Subcutaneous adipose tissue (tissue), 4 donors: ENCODE results near the gene DPP6. TPM values are rescaled to one million over a fixed set of nuclear protein-coding genes. Genes with fewer than 3 reads are reported as not detected.

Source experiments
- total RNA-seq, 4 donors: library from RNA; depleted of rRNA; stranded (reverse); fragments of >200 nt; gene quantifications; one replicate each; pipeline ENCODE4 v1.1.0, GENCODE V29; 2016
- TF ChIP-seq, protein P1 (sequence below): fragments of 450-650 bp; IDR thresholded peaks from one replicate; pipeline ENCODE4 v1.5.1; 2016; ENCODE audit warnings: low read depth, mild to moderate bottlenecking, control low read depth, antibody characterized with exemption, moderate library complexity

Gene DPP6
- total RNA-seq, 4 donors from 2014 or later, result 0.19 to 2.0 (median 0.85) TPM; not detected in 1

DNA sequence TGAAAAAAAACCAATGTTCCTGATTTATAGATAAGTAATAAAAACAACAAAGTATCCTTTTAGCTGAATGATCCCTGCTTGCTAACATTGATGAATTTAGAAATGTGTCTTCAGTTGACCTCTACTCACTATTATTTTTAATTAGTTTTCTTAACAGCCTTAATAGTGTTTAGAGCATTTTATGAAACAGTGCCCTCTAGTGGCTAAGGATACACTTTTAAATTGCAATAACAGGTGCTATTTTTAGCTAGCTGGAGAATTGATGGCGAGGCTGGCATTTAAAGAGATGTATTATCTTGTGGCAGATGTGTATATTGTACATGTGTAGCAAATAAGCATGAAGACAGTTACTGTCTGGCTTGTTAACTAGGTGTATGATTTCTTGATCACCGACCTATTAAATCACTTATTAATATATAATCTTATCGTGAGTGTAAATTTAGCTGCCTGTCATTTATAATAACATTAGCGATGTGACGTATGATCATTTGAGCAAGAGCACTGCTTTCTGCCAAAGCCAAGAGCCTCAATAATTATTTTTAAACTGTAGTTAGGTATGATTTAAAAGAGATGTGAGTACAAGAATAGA lies 451.9 kb downstream of the DPP6 start:
- TF ChIP-seq, protein P1, sequence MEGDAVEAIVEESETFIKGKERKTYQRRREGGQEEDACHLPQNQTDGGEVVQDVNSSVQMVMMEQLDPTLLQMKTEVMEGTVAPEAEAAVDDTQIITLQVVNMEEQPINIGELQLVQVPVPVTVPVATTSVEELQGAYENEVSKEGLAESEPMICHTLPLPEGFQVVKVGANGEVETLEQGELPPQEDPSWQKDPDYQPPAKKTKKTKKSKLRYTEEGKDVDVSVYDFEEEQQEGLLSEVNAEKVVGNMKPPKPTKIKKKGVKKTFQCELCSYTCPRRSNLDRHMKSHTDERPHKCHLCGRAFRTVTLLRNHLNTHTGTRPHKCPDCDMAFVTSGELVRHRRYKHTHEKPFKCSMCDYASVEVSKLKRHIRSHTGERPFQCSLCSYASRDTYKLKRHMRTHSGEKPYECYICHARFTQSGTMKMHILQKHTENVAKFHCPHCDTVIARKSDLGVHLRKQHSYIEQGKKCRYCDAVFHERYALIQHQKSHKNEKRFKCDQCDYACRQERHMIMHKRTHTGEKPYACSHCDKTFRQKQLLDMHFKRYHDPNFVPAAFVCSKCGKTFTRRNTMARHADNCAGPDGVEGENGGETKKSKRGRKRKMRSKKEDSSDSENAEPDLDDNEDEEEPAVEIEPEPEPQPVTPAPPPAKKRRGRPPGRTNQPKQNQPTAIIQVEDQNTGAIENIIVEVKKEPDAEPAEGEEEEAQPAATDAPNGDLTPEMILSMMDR, result no peak

DNA sequence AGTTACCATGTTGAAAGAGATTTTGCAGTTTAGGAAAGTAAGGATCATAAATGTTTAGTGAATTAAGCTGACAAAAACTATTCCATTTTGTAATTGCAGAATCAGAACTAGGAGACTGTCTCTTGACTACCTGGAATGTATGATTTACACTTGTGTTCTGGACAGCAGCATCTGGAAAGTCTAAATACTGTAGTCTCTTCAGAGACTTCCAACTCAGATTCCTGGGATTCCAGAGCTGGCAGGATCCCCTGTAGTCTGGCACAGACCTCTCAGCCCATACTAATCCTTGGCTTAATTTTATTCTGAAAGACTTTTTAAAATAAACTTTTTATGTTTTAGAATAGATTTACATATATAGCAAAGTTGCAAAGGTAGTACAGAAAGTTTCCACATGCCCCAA lies 452.7 kb downstream of the DPP6 start:
- TF ChIP-seq, protein P1, result no peak

DNA sequence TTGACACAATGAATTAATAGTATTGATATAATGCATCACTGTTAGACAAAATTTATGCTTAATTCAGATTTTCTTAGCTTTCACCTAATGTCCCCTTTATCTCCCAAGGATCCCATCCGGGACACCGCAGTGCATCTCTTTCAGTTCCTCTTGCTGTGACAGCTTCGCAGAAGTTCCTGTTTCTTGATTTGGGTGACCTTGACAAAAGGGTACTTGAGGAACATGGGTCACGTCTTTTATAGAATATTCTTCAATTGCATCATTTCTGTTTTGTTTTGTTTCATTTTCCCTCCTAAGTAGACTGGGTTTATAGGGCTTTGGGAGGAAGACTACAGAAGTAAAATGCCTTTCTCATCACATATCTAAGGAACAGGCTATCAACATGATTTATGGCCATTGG lies 453.2 kb downstream of the DPP6 start:
- TF ChIP-seq, protein P1, result no peak

DNA sequence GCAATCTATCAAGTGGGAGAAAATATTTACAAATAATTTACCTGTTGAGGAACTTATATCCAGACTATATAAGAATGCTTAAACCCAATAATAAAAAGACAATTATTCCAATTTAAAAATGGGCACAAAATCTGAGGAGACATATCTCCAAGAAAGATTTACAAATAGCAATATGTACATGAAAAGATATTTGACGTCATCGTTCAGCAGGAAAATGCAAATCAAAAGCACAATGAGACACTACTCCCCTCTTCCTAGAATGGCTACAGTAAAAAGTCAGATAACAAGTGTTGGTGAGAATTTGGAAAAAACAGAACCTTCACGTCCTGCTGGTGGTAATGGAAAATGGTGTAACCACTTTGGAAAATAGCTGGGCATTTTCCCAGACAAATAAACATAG lies 457.0 kb downstream of the DPP6 start:
- TF ChIP-seq, protein P1, result no peak

DNA sequence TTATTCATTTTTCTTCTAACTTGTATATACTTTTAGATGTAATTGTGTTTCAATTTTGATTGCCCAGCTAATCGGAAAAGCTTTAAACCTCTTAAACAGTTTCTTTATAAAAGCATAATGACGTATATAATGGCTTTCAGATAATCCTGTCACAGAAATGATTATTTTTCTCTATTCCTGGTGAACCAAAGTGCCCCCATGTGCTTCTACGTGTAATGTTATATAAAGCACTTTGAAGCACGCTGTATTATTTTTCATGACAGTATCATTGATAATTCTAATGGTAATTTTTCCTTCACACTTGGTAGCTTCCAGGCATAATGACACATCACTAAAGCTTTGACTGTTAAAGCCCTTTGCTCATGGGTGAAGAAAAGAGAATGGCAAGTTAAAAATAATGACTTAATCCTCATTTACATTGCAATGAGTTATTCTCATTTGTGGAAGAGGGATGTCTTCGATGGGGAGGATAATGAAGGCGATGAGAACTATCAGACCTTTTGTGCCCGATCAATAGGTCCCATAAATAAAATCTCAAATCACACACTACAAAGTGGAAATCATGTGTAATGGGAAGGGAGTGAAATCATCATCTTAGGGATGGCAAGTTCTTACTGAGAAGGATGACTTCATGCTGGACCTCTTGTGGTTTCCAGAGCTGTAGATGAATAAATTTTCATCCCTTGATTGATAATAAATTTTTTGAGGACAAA lies 460.1 kb downstream of the DPP6 start:
- TF ChIP-seq, protein P1, result no peak

DNA sequence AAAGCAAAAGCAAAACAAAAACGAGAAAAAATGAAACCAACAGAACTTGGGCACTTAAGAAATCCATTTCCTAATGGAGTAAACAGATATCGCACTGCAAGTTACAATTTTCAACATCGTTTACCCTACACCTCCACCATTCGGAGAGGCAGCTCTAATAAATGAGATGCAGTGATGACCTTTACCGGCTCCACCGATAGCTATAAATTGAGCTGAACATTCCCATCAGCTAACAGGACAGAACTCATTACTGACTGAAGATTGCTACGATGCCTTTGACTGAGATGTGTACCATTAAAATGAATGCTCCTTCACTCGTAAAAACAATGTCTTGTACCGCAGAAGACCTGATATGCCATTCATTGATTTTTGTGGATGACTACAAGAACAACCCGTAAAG lies 465.6 kb downstream of the DPP6 start:
- TF ChIP-seq, protein P1, result no peak

DNA sequence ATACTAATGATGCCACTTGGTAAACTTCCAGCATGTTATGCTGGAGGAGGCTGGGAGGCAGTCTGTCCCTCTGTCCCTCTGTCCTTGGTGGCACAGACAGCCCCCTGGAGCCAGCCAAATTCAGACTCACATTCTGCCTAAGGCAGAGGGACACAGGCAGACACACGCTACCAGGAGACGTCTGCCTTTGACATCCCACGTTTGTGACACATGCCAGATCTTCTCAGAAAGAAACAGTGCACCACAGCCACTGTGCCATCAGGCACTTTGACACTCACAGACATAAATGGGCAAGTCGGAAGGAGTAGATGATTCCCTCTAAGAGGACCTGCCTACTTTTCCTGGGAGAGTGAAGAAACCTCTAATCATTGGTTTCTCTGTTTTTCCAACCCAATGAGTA lies 467.0 kb downstream of the DPP6 start:
- TF ChIP-seq, protein P1, result no peak
